BLaER1 (cell line): Measurements from ENCODE around the gene CLPSL1.
A peak's percentile ranks its signal among the peaks of the same experiment; 100 is the strongest.
"Not testable (repeated sequence)": the region's sequence is repeated elsewhere in the genome, so short reads cannot be mapped to it uniquely, and the experiment has no call there.

ENCODE experiments used
- H3K27ac ChIP-seq: shearing (Covaris generic); formaldehyde crosslinking; 2 replicates; pipeline ENCODE4 v1.8.1; 2022
- H3K27me3 ChIP-seq: shearing (Covaris generic); formaldehyde crosslinking; 2 replicates; pipeline ENCODE4 v1.8.1; 2022
- H3K36me3 ChIP-seq: shearing (Covaris generic); formaldehyde crosslinking; 2 replicates; pipeline ENCODE4 v1.8.1; 2022
- H3K4me1 ChIP-seq: shearing (Covaris generic); formaldehyde crosslinking; 2 replicates; pipeline ENCODE4 v1.8.1; 2022
- H3K4me2 ChIP-seq: shearing (Covaris generic); formaldehyde crosslinking; 2 replicates; pipeline ENCODE4 v1.8.1; 2022
- H3K4me3 ChIP-seq: shearing (Covaris generic); formaldehyde crosslinking; 2 replicates; pipeline ENCODE4 v1.8.1; 2022
- H3K9ac ChIP-seq: shearing (Covaris generic); formaldehyde crosslinking; 2 replicates; pipeline ENCODE4 v1.8.1; 2022
- H3K9me3 ChIP-seq: shearing (Covaris generic); formaldehyde crosslinking; 2 replicates; pipeline ENCODE4 v1.8.1; 2022
- H4K20me1 ChIP-seq: shearing (Covaris generic); formaldehyde crosslinking; 2 replicates; pipeline ENCODE4 v1.8.1; 2022
- Cebpa-rat ChIP-seq: shearing (Covaris generic); IDR thresholded peaks from 2 replicates; pipeline ENCODE4 v1.8.1; 2022

Gene CLPSL1, protein sequence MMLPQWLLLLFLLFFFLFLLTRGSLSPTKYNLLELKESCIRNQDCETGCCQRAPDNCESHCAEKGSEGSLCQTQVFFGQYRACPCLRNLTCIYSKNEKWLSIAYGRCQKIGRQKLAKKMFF

DNA sequence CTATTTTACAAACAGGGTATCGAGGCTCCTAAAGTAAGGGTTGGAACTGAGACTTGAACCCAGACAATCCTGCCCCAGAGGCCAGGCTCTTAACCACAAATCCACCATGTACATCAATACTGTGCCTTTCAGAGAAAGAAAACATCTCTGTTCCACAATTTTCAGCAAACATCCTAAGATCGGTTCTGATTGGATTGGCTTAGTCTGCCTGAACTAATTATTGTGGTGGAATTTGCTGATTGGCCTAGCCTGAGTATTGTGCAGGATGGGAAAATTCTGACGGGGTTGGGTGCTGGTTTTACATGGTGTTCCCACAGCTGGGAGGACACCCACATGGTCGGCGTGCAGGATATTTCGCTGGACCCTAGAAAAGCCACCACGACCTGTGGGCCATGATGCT, at the start of gene CLPSL1:
Gene CLPSL1, plus strand, starts transcription at position 301 of the 400 bp plus-strand sequence. Its CDS starts 92 bp downstream, at position 393.
- no peak for TF ChIP-seq Cebpa-rat
- no peaks in the 10 kb centered on the region for H3K9me3 ChIP-seq
- no peaks in the 10 kb centered on the region for H4K20me1 ChIP-seq
- H3K4me1 ChIP-seq, result peaks cover 12% of the 10 kb centered on the region; the same call in 1 of the 2 replicates
- no peaks in the 10 kb centered on the region for H3K36me3 ChIP-seq
- no peak within 1 kb of the TSS for H3K4me3 ChIP-seq
- H3K27me3 ChIP-seq, result peaks cover 10% of the 10 kb centered on the region; the same call in 1 of the 2 replicates
- H3K9ac ChIP-seq, result no peak within 1 kb of the TSS
- H3K27ac ChIP-seq, result no peak within 1 kb of the TSS
- H3K4me2 ChIP-seq, result no peak within 1 kb of the TSS

DNA sequence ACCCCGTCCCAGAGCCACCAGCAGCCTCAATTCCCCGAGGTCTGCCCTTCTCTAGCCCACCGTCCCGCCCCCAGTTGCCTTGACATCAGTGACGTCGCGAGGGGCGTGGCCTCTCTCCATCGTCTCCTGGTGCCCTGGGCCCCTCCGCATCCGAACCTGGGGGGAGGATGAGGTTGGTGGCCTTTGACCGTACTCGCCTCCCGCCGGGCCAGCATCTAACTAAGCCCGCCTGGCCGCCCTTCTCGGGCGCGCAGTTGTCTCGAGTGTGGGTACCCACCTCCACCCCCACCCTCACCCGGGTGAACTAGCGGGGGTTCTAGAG, 49.4 kb upstream of the CLPSL1 start:
- no peak for TF ChIP-seq Cebpa-rat
- Histone ChIP-seq H3K4me1 (peaks cover 87% of the 10 kb centered on the region), H3K9me3 (no peaks in the 10 kb centered on the region), H3K9ac (peak overlapping the region; percentile 90), H3K4me2 (peak overlapping the region; percentile 98), H3K27me3 (no peaks in the 10 kb centered on the region), H3K4me3 (peak overlapping the region; percentile 82), H3K27ac (peak overlapping the region; percentile 98), H4K20me1 (no peaks in the 10 kb centered on the region), H3K36me3 (no peaks in the 10 kb centered on the region)

DNA sequence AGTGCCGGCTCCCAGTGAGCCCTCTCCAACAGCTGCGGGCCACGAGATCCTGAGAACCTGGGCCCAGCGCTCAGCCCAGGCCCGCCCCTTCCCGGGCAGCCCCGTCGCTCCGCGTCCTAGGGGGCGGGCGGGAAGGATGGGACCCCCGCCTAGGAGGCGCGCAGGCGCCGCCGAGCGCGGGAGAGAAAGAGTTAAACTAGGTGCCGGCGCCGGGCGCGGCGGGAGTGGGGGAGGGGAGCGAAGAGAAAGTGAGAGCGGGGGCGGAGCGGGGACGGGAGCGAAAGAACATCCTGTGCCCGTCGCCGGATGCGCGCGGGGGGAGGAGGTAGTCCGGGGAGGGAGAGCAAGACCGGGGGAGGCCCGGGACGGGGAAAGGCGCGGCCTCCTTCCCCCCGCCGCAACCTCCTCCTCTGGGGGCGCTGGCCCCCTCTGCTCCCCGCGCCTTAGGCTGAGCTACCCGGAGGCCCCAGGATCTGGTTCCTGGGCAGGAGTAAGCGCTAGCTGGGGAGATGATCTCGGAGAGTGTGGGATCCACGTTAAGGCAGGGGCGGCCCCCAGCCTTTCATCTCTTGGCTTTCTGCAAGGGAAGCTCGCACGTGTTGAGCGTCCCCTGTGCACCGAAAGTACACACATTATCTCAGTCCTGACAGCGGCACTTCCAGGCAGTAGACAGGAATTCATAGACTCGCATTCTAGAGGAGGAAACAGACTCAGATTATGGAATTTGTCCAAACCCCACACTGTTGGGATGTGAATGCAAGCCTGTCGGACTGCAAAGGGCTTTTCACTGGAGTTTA, 48.9 kb upstream of the CLPSL1 start:
- H3K4me3 ChIP-seq, result peak overlapping the region; percentile 82
- no peaks in the 10 kb centered on the region for H3K27me3 ChIP-seq
- no peaks in the 10 kb centered on the region for H3K36me3 ChIP-seq
- H4K20me1 ChIP-seq, result no peaks in the 10 kb centered on the region
- no peaks in the 10 kb centered on the region for H3K9me3 ChIP-seq
- peak overlapping the region; percentile 98 for H3K4me2 ChIP-seq
- H3K4me1 ChIP-seq, result peaks cover 87% of the 10 kb centered on the region
- H3K27ac ChIP-seq, result peak overlapping the region; percentile 98
- no peak for TF ChIP-seq Cebpa-rat
- H3K9ac ChIP-seq, result peak overlapping the region; percentile 90

DNA sequence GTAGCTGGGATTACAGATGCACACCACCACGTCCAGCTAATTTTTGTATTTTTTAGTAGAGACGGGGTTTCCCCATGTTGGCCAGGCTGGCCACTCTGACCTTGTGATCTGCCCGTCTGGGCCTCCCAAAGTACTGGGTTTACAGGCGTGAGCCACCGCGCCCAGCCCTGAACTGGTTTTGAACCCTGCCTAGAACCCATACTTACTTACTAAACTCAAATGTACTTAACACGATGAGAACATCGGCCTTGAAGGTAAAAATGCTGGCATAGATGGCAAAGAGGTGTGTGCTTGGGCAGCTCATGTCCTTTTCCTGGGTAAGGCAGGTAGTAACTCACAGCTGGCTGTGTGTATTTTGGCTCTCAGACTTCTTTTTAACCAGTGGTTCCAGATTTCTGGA, 47.2 kb upstream of the CLPSL1 start:
- no peak overlapping the region for H3K9ac ChIP-seq
- peaks cover 79% of the 10 kb centered on the region for H3K4me1 ChIP-seq
- TF ChIP-seq Cebpa-rat, result no peak
- peak overlapping the region; percentile 98 for H3K4me2 ChIP-seq
- no peak overlapping the region for H3K4me3 ChIP-seq
- H3K9me3 ChIP-seq, result no peaks in the 10 kb centered on the region
- H3K27ac ChIP-seq, result peak overlapping the region; percentile 98
- H3K36me3 ChIP-seq, result no peaks in the 10 kb centered on the region
- H3K27me3 ChIP-seq, result no peaks in the 10 kb centered on the region
- no peaks in the 10 kb centered on the region for H4K20me1 ChIP-seq

DNA sequence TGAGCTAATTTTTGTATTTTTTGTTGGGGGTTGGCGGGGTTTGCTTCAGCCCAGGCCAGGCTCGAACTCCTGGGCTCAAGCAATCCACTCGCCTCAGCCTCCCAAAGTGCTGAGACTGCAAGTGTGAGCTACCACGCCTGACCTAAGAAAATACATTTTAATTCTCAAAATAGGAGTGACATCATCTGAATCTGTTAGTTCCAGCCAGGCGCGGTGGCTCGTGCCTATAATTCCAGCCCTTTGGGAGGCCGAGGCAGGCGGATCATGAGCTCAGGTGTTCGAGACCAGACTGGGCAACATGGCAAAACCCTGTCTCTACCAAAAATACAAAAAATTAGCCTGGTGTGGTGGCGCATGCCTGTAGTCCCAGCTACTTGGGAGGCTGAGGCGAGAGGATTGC, 46.5 kb upstream of the CLPSL1 start:
- not testable (repeated sequence) for H3K27me3 ChIP-seq, H3K36me3 ChIP-seq, H3K9me3 ChIP-seq, H4K20me1 ChIP-seq, H3K4me3 ChIP-seq, H3K9ac ChIP-seq
- peaks cover 72% of the 10 kb centered on the region for H3K4me1 ChIP-seq
- peak overlapping the region; percentile 98 for H3K4me2 ChIP-seq
- H3K27ac ChIP-seq, result peak overlapping the region; percentile 98; the same call in 1 of the 2 replicates

DNA sequence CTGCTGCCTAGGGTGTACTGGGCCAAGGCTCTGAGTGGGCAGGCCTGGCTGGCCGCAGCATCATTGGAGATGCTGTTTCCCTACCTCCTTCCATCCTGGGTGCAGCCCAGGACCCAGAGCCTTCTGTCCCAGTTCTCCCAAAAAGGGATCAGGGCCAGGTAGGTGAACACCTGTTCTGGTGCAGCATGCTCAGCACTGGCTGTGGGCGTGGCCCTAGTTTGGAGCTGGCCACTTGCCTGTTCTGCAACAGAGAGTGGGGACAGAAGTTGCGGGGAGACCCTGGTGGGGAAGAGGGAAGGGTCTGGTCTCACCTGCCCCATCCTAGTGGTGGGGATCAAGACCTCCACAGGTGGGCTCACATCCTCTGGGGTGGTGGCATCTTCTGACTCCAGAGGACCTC, 45.4 kb upstream of the CLPSL1 start:
- H3K36me3 ChIP-seq, result no peaks in the 10 kb centered on the region
- H4K20me1 ChIP-seq, result no peaks in the 10 kb centered on the region
- H3K4me3 ChIP-seq, result no peak overlapping the region
- no peak for TF ChIP-seq Cebpa-rat
- peaks cover 60% of the 10 kb centered on the region for H3K4me1 ChIP-seq
- no peak overlapping the region for H3K9ac ChIP-seq
- no peaks in the 10 kb centered on the region for H3K27me3 ChIP-seq
- H3K9me3 ChIP-seq, result no peaks in the 10 kb centered on the region
- peak overlapping the region; percentile 70 for H3K4me2 ChIP-seq
- no peak overlapping the region for H3K27ac ChIP-seq

DNA sequence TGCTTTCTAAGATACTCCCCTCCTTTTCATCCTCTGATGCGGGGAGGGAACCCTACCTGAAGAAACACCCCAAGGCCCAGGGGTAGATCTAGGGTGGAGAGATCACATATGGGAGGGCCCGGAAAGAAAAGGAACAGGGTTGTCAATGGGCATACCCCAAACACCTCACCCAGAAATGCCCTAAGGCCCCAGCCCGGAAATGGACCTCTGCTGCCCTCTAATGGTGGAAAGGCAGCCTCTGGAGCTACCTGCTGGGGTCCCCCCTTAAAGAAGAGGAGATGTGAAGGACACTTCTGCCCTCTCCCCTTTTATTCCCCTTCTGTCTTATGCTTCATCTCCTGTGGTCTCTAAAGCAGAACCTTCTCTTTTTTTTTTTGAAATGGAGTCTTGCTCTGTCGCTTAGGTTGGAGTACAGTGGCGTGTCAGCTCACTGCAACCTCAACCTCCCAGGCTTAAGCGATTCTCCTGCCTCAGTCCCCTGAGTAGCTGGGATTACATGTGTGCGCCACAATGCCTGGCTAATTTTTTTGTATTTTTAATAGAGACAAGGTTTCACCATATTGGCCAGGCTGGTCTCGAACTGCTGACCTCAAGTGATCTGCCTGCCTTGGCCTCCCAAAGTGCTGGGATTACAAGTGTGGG, 44.4 kb upstream of the CLPSL1 start:
- Histone ChIP-seq H3K36me3 (no peaks in the 10 kb centered on the region), H3K9ac (peak overlapping the region; percentile 52; the same call in 1 of the 2 replicates), H3K27me3 (no peaks in the 10 kb centered on the region), H3K27ac (peak overlapping the region; percentile 61; the same call in 1 of the 2 replicates), H3K4me1 (peaks cover 53% of the 10 kb centered on the region), H3K4me3 (no peak overlapping the region), H3K4me2 (peak overlapping the region; percentile 70), H3K9me3 (no peaks in the 10 kb centered on the region), H4K20me1 (no peaks in the 10 kb centered on the region)
- TF ChIP-seq Cebpa-rat, result no peak

DNA sequence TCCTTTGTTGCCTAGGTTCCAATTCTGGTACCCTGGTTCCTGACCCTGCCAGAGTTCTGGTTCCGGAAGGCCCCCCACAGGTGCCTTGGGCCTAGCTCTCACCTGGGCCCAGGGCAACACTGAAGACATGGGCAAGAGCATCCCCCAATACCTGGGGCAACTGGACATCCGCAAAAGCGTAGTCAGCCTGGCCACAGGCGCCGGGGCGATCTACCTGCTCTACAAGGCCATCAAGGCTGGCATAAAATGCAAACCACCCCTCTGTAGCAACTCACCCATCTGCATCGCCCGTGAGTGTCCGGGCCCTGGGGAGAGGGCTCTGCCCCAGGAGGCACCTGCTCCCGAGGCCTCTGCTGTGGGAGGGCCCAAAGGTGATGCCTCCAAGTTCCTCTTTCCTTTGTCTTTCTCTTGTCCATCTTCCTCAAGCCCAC, 43.8 kb upstream of the CLPSL1 start, which contains the start of gene ARMC12:
Gene ARMC12, plus strand, starts transcription at position 51 of the 431 bp plus-strand sequence. Its CDS starts 77 bp downstream, at position 128.
- Histone ChIP-seq H3K9me3 (no peaks in the 10 kb centered on the region), H3K27me3 (no peaks in the 10 kb centered on the region), H3K27ac (peak within 1 kb of the TSS; percentile 61), H3K4me3 (0 out of 2 replicates have a peak within 1 kb of the TSS, but pooled peaks have one; percentile 6), H3K4me2 (peak within 1 kb of the TSS; percentile 70), H4K20me1 (no peaks in the 10 kb centered on the region), H3K4me1 (peaks cover 53% of the 10 kb centered on the region), H3K9ac (peak within 1 kb of the TSS; percentile 52; the same call in 1 of the 2 replicates), H3K36me3 (no peaks in the 10 kb centered on the region)
- no peak; the same call in 1 of the 2 replicates for TF ChIP-seq Cebpa-rat

DNA sequence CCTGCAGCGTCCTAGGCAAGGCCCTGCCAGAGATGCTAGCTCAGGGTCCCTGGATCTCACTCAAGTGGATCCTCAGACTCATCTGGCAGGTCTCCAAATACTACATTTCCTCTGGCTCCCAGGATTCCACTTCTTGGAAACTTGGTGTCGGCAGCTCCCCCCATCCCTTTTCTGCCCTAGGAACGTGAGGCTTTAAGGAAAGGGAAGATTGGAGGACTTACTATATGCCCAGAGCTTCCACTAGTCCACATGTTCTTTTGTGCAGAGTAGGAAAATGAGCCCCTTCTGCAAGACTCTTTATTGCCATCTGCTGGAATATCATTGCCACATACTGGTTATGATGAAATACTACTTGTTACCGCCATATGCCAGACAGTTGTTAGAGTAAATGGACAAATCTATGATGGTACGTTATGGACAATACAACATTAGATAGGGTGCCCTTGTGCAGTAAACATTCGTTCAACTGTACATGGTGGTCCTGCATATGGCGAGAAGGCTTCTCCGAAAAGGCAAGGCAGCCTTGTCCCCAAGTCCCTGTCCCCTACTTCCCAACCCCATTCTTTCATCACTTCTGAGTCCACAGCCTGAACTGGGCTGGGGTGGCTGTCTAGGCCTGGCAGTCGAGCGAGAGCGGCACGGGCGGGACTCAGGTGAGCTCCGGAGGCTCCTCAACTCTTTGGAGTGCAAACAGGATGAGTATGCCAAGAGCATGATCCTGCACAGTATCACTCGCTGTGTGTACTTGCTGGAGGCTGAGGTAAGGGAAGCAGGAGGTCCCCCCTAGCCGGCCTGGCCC, 43.2 kb upstream of the CLPSL1 start:
- Histone ChIP-seq H3K4me2 (peak overlapping the region; percentile 70), H3K27me3 (no peaks in the 10 kb centered on the region), H3K9me3 (no peaks in the 10 kb centered on the region), H4K20me1 (no peaks in the 10 kb centered on the region), H3K4me3 (0 out of 2 replicates have a peak overlapping the region, but pooled peaks have one; percentile 6), H3K4me1 (peaks cover 49% of the 10 kb centered on the region), H3K9ac (peak overlapping the region; percentile 52; the same call in 1 of the 2 replicates), H3K27ac (peak overlapping the region; percentile 61), H3K36me3 (no peaks in the 10 kb centered on the region)
- peak; percentile 70; the same call in 1 of the 2 replicates for TF ChIP-seq Cebpa-rat
